ENCODE results near the gene SPATA13.
"Not testable (repeated sequence)": the region's sequence is repeated elsewhere in the genome, so short reads cannot be mapped to it uniquely, and the experiment has no call there.

DNA sequence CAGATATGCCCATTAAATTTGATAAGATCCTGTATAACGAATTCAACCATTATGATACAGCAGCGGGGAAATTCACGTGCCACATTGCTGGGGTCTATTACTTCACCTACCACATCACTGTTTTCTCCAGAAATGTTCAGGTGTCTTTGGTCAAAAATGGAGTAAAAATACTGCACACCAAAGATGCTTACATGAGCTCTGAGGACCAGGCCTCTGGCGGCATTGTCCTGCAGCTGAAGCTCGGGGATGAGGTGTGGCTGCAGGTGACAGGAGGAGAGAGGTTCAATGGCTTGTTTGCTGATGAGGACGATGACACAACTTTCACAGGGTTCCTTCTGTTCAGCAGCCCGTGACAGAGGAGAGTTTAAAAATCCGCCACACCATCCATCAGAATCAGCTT, 160.9 kb downstream of the SPATA13 start:
- TF ChIP-seq EZH2 (IDR thresholded peaks at IDR 0.05; ENCODE audit: borderline replicate concordance, low read depth, low read length, severe bottlenecking): not testable (repeated sequence)
- TF ChIP-seq, protein P1, sequence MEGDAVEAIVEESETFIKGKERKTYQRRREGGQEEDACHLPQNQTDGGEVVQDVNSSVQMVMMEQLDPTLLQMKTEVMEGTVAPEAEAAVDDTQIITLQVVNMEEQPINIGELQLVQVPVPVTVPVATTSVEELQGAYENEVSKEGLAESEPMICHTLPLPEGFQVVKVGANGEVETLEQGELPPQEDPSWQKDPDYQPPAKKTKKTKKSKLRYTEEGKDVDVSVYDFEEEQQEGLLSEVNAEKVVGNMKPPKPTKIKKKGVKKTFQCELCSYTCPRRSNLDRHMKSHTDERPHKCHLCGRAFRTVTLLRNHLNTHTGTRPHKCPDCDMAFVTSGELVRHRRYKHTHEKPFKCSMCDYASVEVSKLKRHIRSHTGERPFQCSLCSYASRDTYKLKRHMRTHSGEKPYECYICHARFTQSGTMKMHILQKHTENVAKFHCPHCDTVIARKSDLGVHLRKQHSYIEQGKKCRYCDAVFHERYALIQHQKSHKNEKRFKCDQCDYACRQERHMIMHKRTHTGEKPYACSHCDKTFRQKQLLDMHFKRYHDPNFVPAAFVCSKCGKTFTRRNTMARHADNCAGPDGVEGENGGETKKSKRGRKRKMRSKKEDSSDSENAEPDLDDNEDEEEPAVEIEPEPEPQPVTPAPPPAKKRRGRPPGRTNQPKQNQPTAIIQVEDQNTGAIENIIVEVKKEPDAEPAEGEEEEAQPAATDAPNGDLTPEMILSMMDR (IDR thresholded peaks at IDR 0.05; ENCODE audit: borderline replicate concordance, extremely low read depth, low read length, poor library complexity, severe bottlenecking): not testable (repeated sequence)

Data from DND-41 (cell line).